ENCODE measurements around the gene KIR3DL2.
"Not testable (repeated sequence)": the region's sequence is repeated elsewhere in the genome, so short reads cannot be mapped to it uniquely, and the experiment has no call there.

The KIR3DL2 gene

GRCh38 chr19:54817670-54818536, 32.3 kb upstream of the KIR3DL2 start:
- no peak for TF ChIP-seq CTCF (IDR thresholded peaks at IDR 0.05; ENCODE audit: low read depth, low read length)
- no peaks in the 10 kb centered on the region for H3K36me3 ChIP-seq
- no peak for DNase-seq
- H3K27ac ChIP-seq = no peak overlapping the region
- peaks cover 11% of the 10 kb centered on the region for H3K27me3 ChIP-seq (ENCODE audit: insufficient read depth, low read depth, severe bottlenecking)
- no peak overlapping the region for H3K4me3 ChIP-seq (ENCODE audit: low read depth, low read length)
- H3K9me3 ChIP-seq (ENCODE audit: severe bottlenecking) = no peaks in the 10 kb centered on the region

GRCh38 chr19:54824416-54824815, 25.8 kb upstream of the KIR3DL2 start:
- H3K4me3 ChIP-seq (ENCODE audit: low read depth, low read length); H3K27me3 ChIP-seq (ENCODE audit: insufficient read depth, low read depth, severe bottlenecking); H3K9me3 ChIP-seq (ENCODE audit: severe bottlenecking); DNase-seq; H3K27ac ChIP-seq; H3K36me3 ChIP-seq: not testable (repeated sequence)

- H3K9me3 ChIP-seq (ENCODE audit: severe bottlenecking); H3K27ac ChIP-seq; H3K27me3 ChIP-seq (ENCODE audit: insufficient read depth, low read depth, severe bottlenecking); H3K4me3 ChIP-seq (ENCODE audit: low read depth, low read length); DNase-seq; H3K36me3 ChIP-seq: not testable (repeated sequence)
These were observed 24.9 kb upstream of the KIR3DL2 start for GRCh38 chr19:54825326-54825725.

GRCh38 chr19:54828064-54828463, 22.2 kb upstream of the KIR3DL2 start:
- DNase-seq; H3K4me3 ChIP-seq (ENCODE audit: low read depth, low read length); H3K36me3 ChIP-seq; H3K27me3 ChIP-seq (ENCODE audit: insufficient read depth, low read depth, severe bottlenecking); H3K27ac ChIP-seq; H3K9me3 ChIP-seq (ENCODE audit: severe bottlenecking): not testable (repeated sequence)

GRCh38 chr19:54832496-54832895, 17.7 kb upstream of the KIR3DL2 start, which contains the start of gene KIR2DS4:
TSS of gene KIR2DS4 (plus strand) at chr19:54832676.
- H3K27me3 ChIP-seq (ENCODE audit: insufficient read depth, low read depth, severe bottlenecking); H3K4me3 ChIP-seq (ENCODE audit: low read depth, low read length); H3K27ac ChIP-seq; H3K36me3 ChIP-seq; DNase-seq; H3K9me3 ChIP-seq (ENCODE audit: severe bottlenecking): not testable (repeated sequence)

- H3K4me3 ChIP-seq (ENCODE audit: low read depth, low read length); H3K36me3 ChIP-seq; H3K27ac ChIP-seq; DNase-seq; H3K27me3 ChIP-seq (ENCODE audit: insufficient read depth, low read depth, severe bottlenecking); H3K9me3 ChIP-seq (ENCODE audit: severe bottlenecking): not testable (repeated sequence)
These were observed 15.1 kb upstream of the KIR3DL2 start for GRCh38 chr19:54835126-54835525.

GRCh38 chr19:54837522-54837921, 12.7 kb upstream of the KIR3DL2 start:
- not testable (repeated sequence) for H3K27me3 ChIP-seq (ENCODE audit: insufficient read depth, low read depth, severe bottlenecking); H3K4me3 ChIP-seq (ENCODE audit: low read depth, low read length); H3K36me3 ChIP-seq; H3K9me3 ChIP-seq (ENCODE audit: severe bottlenecking); H3K27ac ChIP-seq; DNase-seq

GRCh38 chr19:54843171-54843570, 7.1 kb upstream of the KIR3DL2 start:
- not testable (repeated sequence) for H3K27ac ChIP-seq; H3K27me3 ChIP-seq (ENCODE audit: insufficient read depth, low read depth, severe bottlenecking); DNase-seq; H3K36me3 ChIP-seq; H3K4me3 ChIP-seq (ENCODE audit: low read depth, low read length); H3K9me3 ChIP-seq (ENCODE audit: severe bottlenecking)

- Histone ChIP-seq H3K4me3 (ENCODE audit: low read depth, low read length) (no peak overlapping the region), H3K9me3 (ENCODE audit: severe bottlenecking) (no peaks in the 10 kb centered on the region), H3K36me3 (no peaks in the 10 kb centered on the region), H3K27me3 (ENCODE audit: insufficient read depth, low read depth, severe bottlenecking) (peaks cover 18% of the 10 kb centered on the region), H3K27ac (no peak overlapping the region)
- DNase-seq = no peak
- no peak for TF ChIP-seq CTCF (IDR thresholded peaks at IDR 0.05; ENCODE audit: low read depth, low read length)
These were observed 687 bp downstream of the KIR3DL2 start for GRCh38 chr19:54850930-54851329.
